K562 (cell line): ENCODE results near the gene MTHFR. TPM values are rescaled to one million over a fixed set of nuclear protein-coding genes. Genes with fewer than 3 reads are reported as not detected.

Experiments used
- CEBPG ChIP-seq, 3 experiments: fragments of 200-800 bp in 1 of 3; sonication (Bioruptor generic) in 1 of 3; sonication (generic) in 1 of 3; formaldehyde crosslinking in 1 of 3; IDR thresholded peaks in 2 of 3; conservative IDR thresholded peaks in 1 of 3; 2 replicates each; pipeline versions ENCODE4 v1.6.1 to v1.8.0; 2016 to 2022; ENCODE audit warnings: missing compliant biosample characterization in 2 of 3, missing genetic modification characterization in 2 of 3, mild to moderate bottlenecking in 1 of 3, missing genetic modification reagents in 1 of 3
- MEIS2 ChIP-seq: fragments of 450-650 bp; IDR thresholded peaks from 2 replicates; pipeline ENCODE4 v1.6.1; 2014; ENCODE audit warnings: mild to moderate bottlenecking; ENCODE audit not compliant: partially characterized antibody
- PBX2 ChIP-seq, 2 experiments: IDR thresholded peaks in 1 of 2; conservative IDR thresholded peaks in 1 of 2; 2 replicates each; pipeline ENCODE4 v1.6.1; 2016; ENCODE audit warnings: low read depth in 2 of 2, mild to moderate bottlenecking in 1 of 2, missing compliant biosample characterization in 1 of 2, missing genetic modification characterization in 1 of 2, moderate library complexity in 1 of 2
- RCOR1 ChIP-seq, 2 experiments: IDR thresholded peaks; 2 replicates each; pipeline ENCODE4 v1.6.1; 2012; ENCODE audit warnings: low read depth in 2 of 2, low read length in 2 of 2, borderline replicate concordance in 1 of 2, improper control_type of control experiment in 1 of 2
- SIN3A ChIP-seq, 2 experiments: fragments of 150-350 bp in 1 of 2; IDR thresholded peaks; 2 replicates each; pipeline ENCODE4 v1.6.1; 2011 to 2016; ENCODE audit warnings: borderline replicate concordance in 2 of 2, low read depth in 2 of 2, low read length in 2 of 2, mild to moderate bottlenecking in 2 of 2, moderate library complexity in 2 of 2; ENCODE audit not compliant: control insufficient read depth in 1 of 2
- SMARCE1 ChIP-seq: fragments of 450-650 bp; IDR thresholded peaks from 2 replicates; pipeline ENCODE4 v1.7.1; 2016; ENCODE audit warnings: mild to moderate bottlenecking
- TBP ChIP-seq: optimal IDR thresholded peaks from 2 replicates; pipeline ENCODE3; 2011; ENCODE audit warnings: low read depth, low read length, improper control_type of control experiment
- THAP12 ChIP-seq: fragments of 250-450 bp; sonication (Bioruptor Pico); IDR thresholded peaks from 2 replicates; pipeline ENCODE4 v1.9.0; 2021; ENCODE audit warnings: mild to moderate bottlenecking, inconsistent platforms
- TSHZ1 ChIP-seq: fragments of 250-450 bp; sonication (Bioruptor Pico); IDR thresholded peaks from 2 replicates; pipeline ENCODE4 v1.4.0; 2020; ENCODE audit warnings: mild to moderate bottlenecking, moderate library complexity
- ZNF583 ChIP-seq: fragments of 250-450 bp; sonication (Bioruptor Pico); IDR thresholded peaks from 2 replicates; pipeline ENCODE4 v1.4.0; 2020
- ZNF639 ChIP-seq, 2 experiments: fragments of 200-800 bp in 1 of 2; sonication (Bioruptor generic) in 1 of 2; sonication (generic) in 1 of 2; formaldehyde crosslinking in 1 of 2; IDR thresholded peaks in 1 of 2; conservative IDR thresholded peaks in 1 of 2; 2 replicates each; pipeline versions ENCODE4 v1.5.0 to v1.6.1; 2016 to 2020; ENCODE audit warnings: missing compliant biosample characterization in 1 of 2, missing genetic modification characterization in 1 of 2, missing genetic modification reagents in 1 of 2
- polyA plus RNA-seq, 8 experiments: library from polyadenylated mRNA; depleted of rRNA in 4 of 8; stranded (reverse) in 5 of 8; unstranded in 3 of 8; fragments of >200 nt; fragmentation: Nextera tagmentation in 2 of 8; fragmentation: Illumina TruSeq in 1 of 8; extraction: Ambion mirVana in 2 of 8; extraction: Trizol in 1 of 8; gene quantifications; 2 replicates each; pipeline versions ENCODE4 v1.2.1 to v1.2.3, GENCODE V29; 2011 to 2014; ENCODE audit warnings: inconsistent platforms in 1 of 8, missing spikeins in 1 of 8
- total RNA-seq, 7 experiments: library from RNA; depleted of rRNA in 6 of 7; stranded (reverse); fragments of >200 nt in 6 of 7; fragmentation: Illumina TruSeq in 2 of 7; extraction: Trizol in 2 of 7; gene quantifications; 2 replicates each; pipeline versions ENCODE4 v1.2.1 to v1.2.3, GENCODE V29; 2011 to 2021; ENCODE audit warnings: low replicate concordance in 1 of 7
- TF ChIP-seq, protein P1 (sequence below): fragments of 450-650 bp; formaldehyde crosslinking; conservative IDR thresholded peaks from 2 replicates; pipeline ENCODE4 v1.4.0; 2022; ENCODE audit warnings: mild to moderate bottlenecking, missing genetic modification characterization

The MTHFR gene
- total and polyA plus RNA-seq, 9 of the 15 experiments (the other 6 are each of a cell fraction or from before 2014, with no cell fraction given) = 5.0 to 104 (median 62.6) TPM

- TF ChIP-seq, protein P1, sequence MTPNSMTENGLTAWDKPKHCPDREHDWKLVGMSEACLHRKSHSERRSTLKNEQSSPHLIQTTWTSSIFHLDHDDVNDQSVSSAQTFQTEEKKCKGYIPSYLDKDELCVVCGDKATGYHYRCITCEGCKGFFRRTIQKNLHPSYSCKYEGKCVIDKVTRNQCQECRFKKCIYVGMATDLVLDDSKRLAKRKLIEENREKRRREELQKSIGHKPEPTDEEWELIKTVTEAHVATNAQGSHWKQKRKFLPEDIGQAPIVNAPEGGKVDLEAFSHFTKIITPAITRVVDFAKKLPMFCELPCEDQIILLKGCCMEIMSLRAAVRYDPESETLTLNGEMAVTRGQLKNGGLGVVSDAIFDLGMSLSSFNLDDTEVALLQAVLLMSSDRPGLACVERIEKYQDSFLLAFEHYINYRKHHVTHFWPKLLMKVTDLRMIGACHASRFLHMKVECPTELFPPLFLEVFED (CRISPR knock-in tag) = 0 out of 2 replicates have a peak, but pooled peaks have one; percentile 15
- TF ChIP-seq TSHZ1 (CRISPR knock-in tag) (peak; percentile 64; the same call in 1 of the 2 replicates), PBX2 (CRISPR knock-in tag; IDR thresholded peaks at IDR 0.05; ENCODE audit: low read depth) (no peak), PBX2 (tag; conservative IDR thresholded peaks at IDR 0.05; ENCODE audit: low read depth) (no peak; the same call in 1 of the 2 replicates), ZNF583 (CRISPR knock-in tag) (peak; percentile 72), TBP (peak; percentile 76), CEBPG (CRISPR knock-in tag; IDR thresholded peaks at IDR 0.05) (peak; percentile 99), CEBPG (tag; conservative IDR thresholded peaks at IDR 0.05 in 1 of 2, IDR thresholded peaks at IDR 0.05 in 1 of 2) (peak; percentile 84 to 96), SIN3A (IDR thresholded peaks at IDR 0.05; ENCODE audit: borderline replicate concordance in 2 of 2, control insufficient read depth in 1 of 2, low read depth in 2 of 2, low read length in 2 of 2) (0 out of 4 replicates have a peak, but pooled peaks of 1 of the 2 experiments have one; percentile 12), MEIS2 (peak; percentile 42), THAP12 (CRISPR knock-in tag) (no peak), RCOR1 (IDR thresholded peaks at IDR 0.05; ENCODE audit: borderline replicate concordance in 1 of 2, low read depth in 2 of 2, low read length in 2 of 2) (peak in 1 of 2 experiments; percentile 84; a peak in 2 of 4 replicates), ZNF639 (CRISPR knock-in tag; conservative IDR thresholded peaks at IDR 0.05 in 1 of 2, IDR thresholded peaks at IDR 0.05 in 1 of 2) (peak in 1 of 2 experiments; percentile 42; a peak in 1 of 4 replicates), SMARCE1 (peak; percentile 93)
Observed at GRCh38 chr1:11797525-11798216, 8.1 kb downstream of the MTHFR start (continued).
